ENCODE measurements around the gene TROAP. TPM values are rescaled to one million over a fixed set of nuclear protein-coding genes. Genes with fewer than 3 reads are reported as not detected.
A peak's percentile ranks its signal among the peaks of the same experiment; 100 is the strongest.

Gene TROAP
- total and polyA plus RNA-seq, 2 donors from 2014 or later = 1.0 to 1.5 TPM

- DNase-seq (peak in 1 of 5 donors; percentile 55), FAIRE-seq (no peak)
- intact Hi-C loops (cut with DNase I) = no loop called here
- Histone ChIP-seq H3K27me3 (ENCODE audit: control insufficient read depth, insufficient read depth, low read length) (peaks cover 20% of the 10 kb centered on the region), H3K4me3 (ENCODE audit: low read length in 3 of 3) (no peak overlapping the region), H3K27ac (ENCODE audit: low read depth in 2 of 2, low read length in 2 of 2) (no peak overlapping the region), H3K9ac (ENCODE audit: low read length in 3 of 3) (no peak overlapping the region), H3K9me3 (ENCODE audit: control insufficient read depth in 2 of 3, insufficient read depth in 1 of 3, low read length in 3 of 3) (no peaks in the 10 kb centered on the region), H3K36me3 (ENCODE audit: control insufficient read depth in 2 of 3, insufficient read depth in 3 of 3, low read length in 3 of 3) (no peaks in the 10 kb centered on the region), H3K4me1 (ENCODE audit: control insufficient read depth in 2 of 3, insufficient read depth in 2 of 3, low read depth in 1 of 3, low read length in 3 of 3) (peaks cover 0 to 3% (median 0%) of the 10 kb centered on the region in 3 donors)
- TF ChIP-seq CTCF (IDR thresholded peaks at IDR 0.05; ENCODE audit: borderline replicate concordance, extremely low read depth, insufficient read depth) = no peak
Measured at GRCh38 chr12:49330631-49331379, 7.8 kb downstream of the TROAP start.

- FAIRE-seq (no peak), DNase-seq (peak; percentile 81 to 92 (median 83))
- Histone ChIP-seq H3K9ac (ENCODE audit: low read length in 3 of 3) (no peak overlapping the region), H3K27ac (ENCODE audit: low read depth in 2 of 2, low read length in 2 of 2) (no peak overlapping the region), H3K4me1 (ENCODE audit: control insufficient read depth in 2 of 3, insufficient read depth in 2 of 3, low read depth in 1 of 3, low read length in 3 of 3) (peaks cover 0 to 5% (median 0%) of the 10 kb centered on the region in 3 donors), H3K9me3 (ENCODE audit: control insufficient read depth in 2 of 3, insufficient read depth in 1 of 3, low read length in 3 of 3) (no peaks in the 10 kb centered on the region), H3K36me3 (ENCODE audit: control insufficient read depth in 2 of 3, insufficient read depth in 3 of 3, low read length in 3 of 3) (no peaks in the 10 kb centered on the region), H3K27me3 (ENCODE audit: control insufficient read depth, insufficient read depth, low read length) (peaks cover 23% of the 10 kb centered on the region), H3K4me3 (ENCODE audit: low read length in 3 of 3) (no peak overlapping the region)
- intact Hi-C loops (cut with DNase I) = no loop called here
- peak; percentile 86 for TF ChIP-seq CTCF (IDR thresholded peaks at IDR 0.05; ENCODE audit: borderline replicate concordance, extremely low read depth, insufficient read depth)
Measured at GRCh38 chr12:49331380-49332222, 8.5 kb downstream of the TROAP start.

GRCh38 chr12:49332441-49332861, 9.4 kb downstream of the TROAP start:
- peak in 3 of 5 donors; percentile 8 to 75 (median 43) for DNase-seq
- Histone ChIP-seq H3K27ac (ENCODE audit: low read depth in 2 of 2, low read length in 2 of 2) (no peak overlapping the region), H3K9me3 (ENCODE audit: control insufficient read depth in 2 of 3, insufficient read depth in 1 of 3, low read length in 3 of 3) (no peaks in the 10 kb centered on the region), H3K27me3 (ENCODE audit: control insufficient read depth, insufficient read depth, low read length) (peaks cover 24% of the 10 kb centered on the region), H3K4me1 (ENCODE audit: control insufficient read depth in 2 of 3, insufficient read depth in 2 of 3, low read depth in 1 of 3, low read length in 3 of 3) (peaks cover 0 to 8% (median 0%) of the 10 kb centered on the region in 3 donors), H3K9ac (ENCODE audit: low read length in 3 of 3) (no peak overlapping the region), H3K4me3 (ENCODE audit: low read length in 3 of 3) (no peak overlapping the region), H3K36me3 (ENCODE audit: control insufficient read depth in 2 of 3, insufficient read depth in 3 of 3, low read length in 3 of 3) (no peaks in the 10 kb centered on the region)
- intact Hi-C loops (cut with DNase I) = no loop called here
- no peak for FAIRE-seq
- TF ChIP-seq CTCF (IDR thresholded peaks at IDR 0.05; ENCODE audit: borderline replicate concordance, extremely low read depth, insufficient read depth) = no peak

All from kidney (tissue), 14 donors.